GM19324 (cell line): Measurements from ENCODE around the gene CAMK4.
"Not testable (repeated sequence)": the region's sequence is repeated elsewhere in the genome, so short reads cannot be mapped to it uniquely, and the experiment has no call there.

Experiments used
- ATAC-seq: cut with Tn5 transposase; IDR thresholded peaks from one replicate; pipeline ENCODE4 v1.9.1; 2021; ENCODE audit warnings: mild to moderate bottlenecking, moderate library complexity; ENCODE audit not compliant: unreplicated experiment, low FRiP score

CAMK4 gene

GRCh38 chr5:111299831-111300432, 75.7 kb downstream of the CAMK4 start:
- no peak for ATAC-seq

- no peak for ATAC-seq
These were observed 77.1 kb downstream of the CAMK4 start for GRCh38 chr5:111301264-111301663.

GRCh38 chr5:111302043-111302442, 77.9 kb downstream of the CAMK4 start:
- ATAC-seq = not testable (repeated sequence)

- no peak for ATAC-seq
These were observed 84.8 kb downstream of the CAMK4 start for GRCh38 chr5:111308951-111309350.

GRCh38 chr5:111309384-111309783, 85.2 kb downstream of the CAMK4 start:
- no peak for ATAC-seq

DNA sequence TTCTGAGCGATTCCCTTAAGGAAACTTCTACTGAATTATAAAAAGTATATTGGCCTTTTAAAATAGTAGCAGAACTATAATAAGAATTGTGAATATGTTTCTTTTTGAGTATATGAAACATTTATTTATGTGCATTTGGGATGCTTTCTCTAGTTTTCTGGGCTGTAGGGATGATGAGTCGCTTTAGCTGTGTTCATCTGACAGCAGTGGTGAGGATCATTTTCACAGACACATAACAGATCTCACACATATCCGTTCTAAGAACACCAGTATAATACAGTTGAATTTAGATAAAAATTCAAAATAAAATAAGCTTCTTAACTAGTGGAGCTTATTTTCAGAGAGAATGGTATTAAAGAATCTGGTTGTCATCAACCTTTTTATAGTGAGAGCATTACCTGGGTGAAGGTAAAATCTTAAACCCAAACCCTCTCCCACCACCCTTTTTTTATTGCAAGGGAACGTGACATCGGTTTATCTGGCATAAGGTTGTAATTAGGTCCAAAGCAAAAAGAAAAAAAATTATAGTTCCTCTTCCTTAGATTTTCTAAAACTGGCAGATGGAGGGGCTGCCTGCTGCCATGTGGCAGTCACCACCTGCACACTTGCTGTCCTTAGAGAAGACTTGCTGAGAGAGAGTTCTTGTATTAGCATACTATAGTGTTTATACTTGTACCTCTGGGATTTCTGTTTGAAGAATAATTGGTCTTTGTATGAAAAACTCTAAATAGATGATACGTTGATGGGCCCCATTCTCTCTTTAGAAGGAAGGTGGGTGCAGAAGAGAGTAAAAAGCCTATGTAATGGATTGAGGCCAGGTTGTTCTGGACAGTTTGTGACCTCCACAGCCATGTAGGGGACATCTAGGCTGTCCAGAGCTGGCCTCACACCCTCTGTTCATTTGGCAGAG, 86.8 kb downstream of the CAMK4 start:
- no peak for ATAC-seq

DNA sequence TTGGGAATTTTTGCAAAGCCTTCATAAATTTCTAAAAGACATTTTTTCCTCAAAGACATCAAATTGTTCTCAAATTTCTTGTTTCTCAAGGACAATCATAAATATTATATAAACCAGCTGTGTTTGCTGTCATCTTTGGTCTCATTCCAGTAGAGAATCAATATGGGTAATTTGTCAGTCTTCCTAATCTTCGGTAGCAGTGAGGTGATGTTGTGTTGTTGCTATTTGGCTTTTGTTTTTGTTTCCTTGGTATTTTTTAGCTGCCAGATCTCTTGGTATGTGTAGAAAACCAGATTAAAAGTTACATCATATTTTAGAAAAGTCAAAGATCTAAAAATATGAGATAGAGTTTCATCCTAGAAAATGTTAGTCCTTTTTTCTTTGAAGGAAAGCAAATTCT, 87.5 kb downstream of the CAMK4 start:
- no peak for ATAC-seq

DNA sequence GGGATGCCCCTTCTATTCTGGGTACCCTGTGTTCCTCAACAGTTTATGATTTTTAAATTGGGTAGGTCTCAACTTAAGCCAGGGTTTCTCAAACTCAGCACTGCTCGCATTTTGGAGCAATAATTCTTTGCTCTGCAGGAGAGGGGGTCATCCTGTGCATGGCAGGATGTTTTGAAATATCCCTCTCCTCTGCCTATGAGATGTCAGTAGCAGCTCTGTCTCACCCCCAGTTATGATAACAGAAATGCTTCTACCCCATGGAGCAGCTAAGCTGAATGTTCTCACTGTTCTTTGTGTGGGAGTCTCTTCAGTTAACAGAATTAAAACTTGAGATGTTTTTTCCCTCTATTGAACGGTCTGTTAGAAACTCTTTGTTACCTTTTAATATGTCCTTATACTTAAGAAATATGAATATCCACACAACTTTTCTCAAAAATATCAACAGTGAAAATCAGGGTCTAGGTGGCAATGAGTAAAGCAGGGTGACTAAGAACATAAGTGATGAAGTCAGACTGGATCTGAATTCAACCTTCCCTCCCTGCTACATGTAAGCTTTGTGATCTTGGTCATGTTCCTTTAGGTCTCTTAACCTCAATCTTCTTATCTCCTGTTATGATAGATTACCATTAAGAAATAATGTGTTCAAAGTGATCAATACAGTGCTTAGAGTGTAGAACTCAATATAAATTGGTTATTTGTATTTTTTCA, 89.0 kb downstream of the CAMK4 start:
- no peak for ATAC-seq

GRCh38 chr5:111320953-111321352, 96.8 kb downstream of the CAMK4 start:
- no peak for ATAC-seq

DNA sequence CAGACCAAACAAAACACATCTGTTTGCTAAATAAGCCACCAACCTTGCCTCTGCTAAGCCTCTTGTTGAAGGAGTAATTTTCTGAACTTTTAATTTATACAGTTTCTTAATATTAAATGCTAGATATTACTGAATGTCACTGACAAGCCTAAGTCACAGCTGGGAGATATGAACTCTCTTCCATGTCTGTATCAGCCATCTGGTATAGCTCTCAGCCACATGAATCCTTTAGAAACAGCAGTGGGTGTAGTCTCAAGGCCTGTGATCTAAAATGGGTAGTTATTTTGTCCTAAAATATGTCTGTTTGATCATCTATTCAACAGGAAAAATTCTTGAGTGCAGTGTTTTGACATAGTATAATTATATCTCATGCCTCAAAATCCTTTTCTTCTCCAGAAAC, 97.2 kb downstream of the CAMK4 start:
- no peak for ATAC-seq

DNA sequence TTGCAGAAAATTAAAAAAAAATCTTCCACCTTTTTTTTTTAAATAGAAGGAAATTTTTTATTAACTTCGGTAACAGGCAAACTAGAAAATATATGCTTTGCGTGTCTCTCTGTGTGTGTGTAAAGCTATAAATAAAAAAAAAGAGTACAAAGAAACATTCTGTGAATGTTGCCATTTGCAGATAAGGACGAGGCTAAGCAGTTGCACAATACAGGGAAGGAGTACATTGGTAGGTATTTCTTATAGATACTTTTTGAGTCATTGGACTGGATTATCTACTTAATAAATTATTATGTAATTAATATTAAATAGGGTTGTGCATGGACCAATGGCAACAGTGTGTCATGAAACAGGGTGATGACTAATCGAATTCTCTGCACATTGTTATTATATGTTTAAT, 102.4 kb downstream of the CAMK4 start:
- ATAC-seq = no peak

DNA sequence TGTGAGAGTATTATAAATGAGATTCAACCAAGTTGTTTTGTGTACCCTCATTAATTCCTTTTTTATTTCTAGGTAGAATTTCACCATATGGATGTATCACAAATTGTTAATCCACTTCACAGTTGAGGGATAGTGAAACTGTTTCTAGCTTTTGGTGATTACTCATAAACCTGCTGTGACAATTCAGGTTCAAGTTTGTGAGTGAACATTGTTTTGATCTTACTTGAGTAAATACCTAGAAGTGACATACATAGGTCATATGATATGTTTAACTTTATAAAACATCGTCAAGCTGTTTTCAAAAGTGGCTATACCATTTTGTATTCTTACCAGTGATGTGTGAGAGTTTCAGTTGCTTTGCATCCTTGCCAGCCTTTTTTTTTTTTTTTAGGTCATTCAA, 112.9 kb downstream of the CAMK4 start:
- no peak for ATAC-seq

- no peak for ATAC-seq
These were observed 113.5 kb downstream of the CAMK4 start for GRCh38 chr5:111337688-111338087.

DNA sequence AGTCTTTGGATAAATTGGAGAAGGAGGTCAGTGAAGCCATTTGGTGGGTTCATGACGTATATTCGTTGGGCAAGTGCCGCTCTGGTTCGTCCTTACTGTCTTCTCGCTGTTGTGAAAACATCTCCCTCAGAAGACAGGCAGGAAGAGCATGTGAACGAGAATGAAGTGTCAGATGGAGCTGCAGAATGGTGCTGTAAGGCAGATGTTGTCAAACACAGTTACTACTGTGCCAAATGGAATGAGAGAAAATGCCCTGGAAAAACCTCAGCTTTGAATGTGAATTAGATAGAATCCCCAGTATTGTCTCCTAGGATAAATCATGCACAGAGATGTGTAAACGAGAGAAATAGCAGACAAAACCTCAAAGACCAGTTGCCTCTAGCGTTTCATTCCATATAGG, 121.5 kb downstream of the CAMK4 start:
- no peak for ATAC-seq

DNA sequence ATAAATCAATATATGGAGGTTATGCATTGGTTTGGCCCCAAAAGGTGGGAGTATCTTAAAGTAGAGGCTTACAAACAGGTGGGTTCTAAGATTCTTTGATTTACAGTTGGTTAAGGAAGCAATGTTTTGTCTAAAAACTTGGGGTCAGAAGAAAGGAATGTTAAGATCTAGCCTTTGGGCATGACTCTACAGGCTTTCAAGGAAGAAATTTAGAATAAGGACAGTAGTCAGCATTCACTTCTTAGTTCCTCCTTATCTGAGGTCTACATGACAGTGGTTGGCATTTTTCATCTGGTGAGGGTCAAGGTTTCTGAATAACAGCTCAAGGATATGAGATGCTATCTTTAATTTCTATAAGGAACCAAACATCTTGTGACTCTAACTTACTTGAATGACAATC, 122.8 kb downstream of the CAMK4 start:
- no peak for ATAC-seq

DNA sequence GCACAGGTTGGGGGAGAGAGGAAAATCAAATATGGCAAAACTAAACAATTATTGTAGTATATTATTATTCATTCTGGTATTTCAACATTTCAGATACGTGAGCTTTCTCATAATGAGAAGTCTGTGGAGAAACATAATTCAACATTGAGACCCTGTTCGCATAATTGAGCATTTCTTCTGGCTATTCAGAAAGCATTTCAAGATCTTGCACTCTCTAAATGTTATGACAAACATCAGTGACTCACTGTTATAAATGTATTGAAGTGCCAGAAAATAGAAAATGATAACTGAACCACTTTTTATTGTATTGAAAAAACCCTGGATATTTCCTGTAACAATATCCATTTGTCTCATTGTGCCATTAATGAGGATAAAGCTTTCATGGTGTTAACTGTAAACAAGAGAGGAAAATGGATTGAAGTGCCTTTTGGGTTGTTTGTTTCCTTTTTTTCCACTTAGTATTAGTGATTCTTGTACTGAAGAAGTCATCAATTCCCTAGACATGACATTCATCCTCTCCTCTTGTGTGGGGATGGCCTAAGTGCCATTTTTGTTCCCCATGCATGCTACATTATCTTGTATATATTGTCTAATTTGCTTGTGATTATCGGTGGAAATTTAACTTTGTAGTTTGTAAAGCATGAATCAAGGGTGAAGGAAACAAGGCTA, 124.6 kb downstream of the CAMK4 start:
- ATAC-seq = no peak

DNA sequence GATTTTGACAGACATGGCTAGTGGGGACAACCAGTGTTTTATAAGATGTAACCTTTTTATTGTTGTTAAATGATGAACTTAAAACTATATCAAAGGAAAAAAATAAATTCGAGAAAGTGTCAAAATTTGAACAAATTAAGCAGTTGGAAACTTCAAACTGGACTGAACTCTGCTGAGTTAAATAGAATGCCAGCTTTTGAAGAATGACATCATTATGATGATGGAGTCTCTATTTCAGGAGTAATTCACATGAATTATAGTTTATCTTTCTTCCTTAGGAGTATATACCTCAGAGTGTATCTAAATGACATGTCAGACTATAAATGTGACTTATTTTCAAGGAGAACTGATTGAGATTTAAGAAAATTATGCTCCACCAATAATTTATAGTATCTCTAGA, 125.2 kb downstream of the CAMK4 start:
- no peak for ATAC-seq

GRCh38 chr5:111353035-111353434, 128.9 kb downstream of the CAMK4 start:
- ATAC-seq = no peak

- not testable (repeated sequence) for ATAC-seq
These were observed 134.5 kb downstream of the CAMK4 start for GRCh38 chr5:111358726-111359125.

DNA sequence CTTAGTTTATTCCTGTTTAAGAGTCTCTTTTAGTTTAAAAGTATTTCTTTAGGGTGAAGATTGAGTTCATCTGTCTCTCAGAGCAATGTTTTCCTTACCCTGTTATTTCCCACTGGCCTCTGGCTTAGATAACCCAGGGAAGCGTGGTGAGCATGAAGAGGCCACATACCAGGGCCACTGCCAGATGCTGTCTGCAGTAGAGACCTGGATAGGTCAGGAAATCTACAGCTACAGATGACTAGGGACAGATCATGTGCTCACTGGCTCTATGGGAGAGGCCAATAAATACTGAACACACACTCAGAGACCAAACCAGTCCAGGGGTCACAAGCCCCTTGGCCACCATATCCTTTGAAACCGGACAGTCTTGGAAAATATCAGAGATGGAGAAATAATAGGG, 136.0 kb downstream of the CAMK4 start:
- no peak for ATAC-seq

- ATAC-seq = no peak
These were observed 140.8 kb downstream of the CAMK4 start for GRCh38 chr5:111364992-111365391.
